ENCODE data around the gene COMP.

DNA sequence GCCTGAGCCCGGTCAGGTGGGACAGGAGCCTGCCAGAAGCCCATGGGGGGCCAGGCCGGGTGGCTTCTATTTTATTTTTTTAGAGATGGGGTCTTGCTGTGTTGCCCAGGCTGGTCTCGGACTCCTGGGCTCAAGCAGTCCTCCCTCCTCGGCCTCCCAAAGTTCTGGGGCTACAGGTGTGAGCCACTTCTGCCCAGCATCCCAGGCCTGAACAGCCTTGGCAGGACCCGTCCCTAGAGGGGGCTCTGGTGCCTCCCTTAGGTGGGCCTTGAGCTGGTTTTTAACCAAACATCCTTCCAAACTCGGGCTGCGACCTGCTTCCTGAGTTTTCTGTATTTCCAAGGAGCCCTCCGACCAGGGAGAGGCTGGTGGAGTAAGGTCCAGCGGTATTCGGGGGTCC, 10.5 kb downstream of the COMP start:
- TF ChIP-seq, protein P1, sequence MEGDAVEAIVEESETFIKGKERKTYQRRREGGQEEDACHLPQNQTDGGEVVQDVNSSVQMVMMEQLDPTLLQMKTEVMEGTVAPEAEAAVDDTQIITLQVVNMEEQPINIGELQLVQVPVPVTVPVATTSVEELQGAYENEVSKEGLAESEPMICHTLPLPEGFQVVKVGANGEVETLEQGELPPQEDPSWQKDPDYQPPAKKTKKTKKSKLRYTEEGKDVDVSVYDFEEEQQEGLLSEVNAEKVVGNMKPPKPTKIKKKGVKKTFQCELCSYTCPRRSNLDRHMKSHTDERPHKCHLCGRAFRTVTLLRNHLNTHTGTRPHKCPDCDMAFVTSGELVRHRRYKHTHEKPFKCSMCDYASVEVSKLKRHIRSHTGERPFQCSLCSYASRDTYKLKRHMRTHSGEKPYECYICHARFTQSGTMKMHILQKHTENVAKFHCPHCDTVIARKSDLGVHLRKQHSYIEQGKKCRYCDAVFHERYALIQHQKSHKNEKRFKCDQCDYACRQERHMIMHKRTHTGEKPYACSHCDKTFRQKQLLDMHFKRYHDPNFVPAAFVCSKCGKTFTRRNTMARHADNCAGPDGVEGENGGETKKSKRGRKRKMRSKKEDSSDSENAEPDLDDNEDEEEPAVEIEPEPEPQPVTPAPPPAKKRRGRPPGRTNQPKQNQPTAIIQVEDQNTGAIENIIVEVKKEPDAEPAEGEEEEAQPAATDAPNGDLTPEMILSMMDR (IDR thresholded peaks at IDR 0.05), result no peak; the same call in 1 of the 2 replicates
- TF ChIP-seq TCF7L2 (IDR thresholded peaks at IDR 0.05; ENCODE audit: low read depth, low read length) (no peak), POLR2AphosphoS5 (IDR thresholded peaks at IDR 0.05; ENCODE audit: low read depth, low read length) (no peak)
